SJSA1 (cell line): Measurements from ENCODE around the gene PEAK1. TPM values are rescaled to one million over a fixed set of nuclear protein-coding genes. Genes with fewer than 3 reads are reported as not detected.

Experiments used
- DNase-seq, 2 experiments: peaks; one replicate each; pipeline ENCODE4 v3.0.0-alpha.2; 2015 to 2020; ENCODE audit warnings: low spot score in 2 of 2, low read depth in 1 of 2
- H3K27ac ChIP-seq: fragments of 250-450 bp; sonication (Bioruptor Pico); 2 replicates; pipeline ENCODE4 v1.5.1; 2020; ENCODE audit warnings: mild to moderate bottlenecking, moderate library complexity
- H3K27me3 ChIP-seq: fragments of 250-450 bp; sonication (Bioruptor Pico); replicated peaks from 2 replicates; pipeline ENCODE4 v1.5.1; 2020; ENCODE audit warnings: mild to moderate bottlenecking, moderate library complexity
- H3K36me3 ChIP-seq: fragments of 250-450 bp; sonication (Bioruptor Pico); 2 replicates; pipeline ENCODE4 v1.5.1; 2020; ENCODE audit warnings: mild to moderate bottlenecking
- H3K4me1 ChIP-seq: fragments of 250-450 bp; sonication (Bioruptor Pico); replicated peaks from 2 replicates; pipeline ENCODE4 v1.6.1; 2021; ENCODE audit warnings: mild to moderate bottlenecking
- H3K4me3 ChIP-seq: fragments of 250-450 bp; sonication (Bioruptor Pico); 2 replicates; pipeline ENCODE4 v1.5.1; 2020; ENCODE audit warnings: mild to moderate bottlenecking
- H3K9me3 ChIP-seq: fragments of 250-450 bp; sonication (Bioruptor Pico); replicated peaks from 2 replicates; pipeline ENCODE4 v1.5.1; 2020; ENCODE audit warnings: mild to moderate bottlenecking
- total RNA-seq: library from RNA; depleted of rRNA; stranded (reverse); fragments of >200 nt; shearing (Covaris generic); gene quantifications from 2 replicates; pipeline ENCODE4 v1.2.3, GENCODE V29; 2014

The PEAK1 gene
- total RNA-seq, 1 experiment from 2014 or later, result 57.3 TPM

GRCh38 chr15:77326366-77326765 is 93.5 kb downstream of the PEAK1 start:
- Histone ChIP-seq H3K27me3 (no peaks in the 10 kb centered on the region), H3K27ac (no peak overlapping the region)
- no peak for DNase-seq

GRCh38 chr15:77312523-77312922 is 107.4 kb downstream of the PEAK1 start:
- DNase-seq, result no peak
- Histone ChIP-seq H3K27ac (no peak overlapping the region), H3K36me3 (peaks cover 3% of the 10 kb centered on the region; the same call in 1 of the 2 replicates), H3K9me3 (no peaks in the 10 kb centered on the region), H3K27me3 (no peaks in the 10 kb centered on the region), H3K4me1 (peaks cover 21% of the 10 kb centered on the region), H3K4me3 (no peak overlapping the region)

More at GRCh38 chr15:77326366-77326765, 93.5 kb downstream of the PEAK1 start:
- Histone ChIP-seq H3K4me3 (no peak overlapping the region), H3K9me3 (no peaks in the 10 kb centered on the region), H3K36me3 (no peaks in the 10 kb centered on the region), H3K4me1 (peaks cover 20% of the 10 kb centered on the region)

GRCh38 chr15:77311618-77312398 is 108.1 kb downstream of the PEAK1 start:
- Histone ChIP-seq H3K27ac (no peak overlapping the region), H3K27me3 (no peaks in the 10 kb centered on the region), H3K36me3 (no peaks in the 10 kb centered on the region), H3K9me3 (no peaks in the 10 kb centered on the region), H3K4me3 (no peak overlapping the region), H3K4me1 (peaks cover 21% of the 10 kb centered on the region)
- DNase-seq, result no peak

DNA sequence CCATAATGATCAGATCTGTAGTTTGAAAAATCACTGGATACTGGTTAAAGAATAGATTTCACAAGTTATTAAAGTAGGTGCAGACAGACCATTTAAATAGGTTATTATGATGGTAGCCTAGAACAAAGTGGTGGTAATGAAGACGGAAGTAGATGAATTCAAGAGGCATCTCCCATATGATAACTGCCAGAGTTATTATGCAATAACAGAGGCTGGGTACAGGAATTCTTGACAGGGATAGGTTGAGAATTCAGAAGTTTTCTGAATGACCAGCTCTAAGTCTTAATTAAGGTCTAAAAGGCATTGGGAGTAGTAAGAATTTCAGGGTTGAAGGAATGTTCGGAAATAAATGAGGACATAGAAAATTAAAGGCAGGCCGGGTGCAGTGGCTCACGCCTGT is 108.9 kb downstream of the PEAK1 start:
- H3K36me3 ChIP-seq, result no peaks in the 10 kb centered on the region
- peaks cover 21% of the 10 kb centered on the region for H3K4me1 ChIP-seq
- H3K27ac ChIP-seq, result no peak overlapping the region
- no peaks in the 10 kb centered on the region for H3K9me3 ChIP-seq
- H3K27me3 ChIP-seq, result no peaks in the 10 kb centered on the region
- H3K4me3 ChIP-seq, result no peak overlapping the region
- no peak for DNase-seq

GRCh38 chr15:77309392-77309791 is 110.5 kb downstream of the PEAK1 start:
- Histone ChIP-seq H3K4me3 (no peak overlapping the region), H3K36me3 (no peaks in the 10 kb centered on the region), H3K4me1 (peaks cover 21% of the 10 kb centered on the region), H3K27ac (no peak overlapping the region), H3K27me3 (no peaks in the 10 kb centered on the region), H3K9me3 (no peaks in the 10 kb centered on the region)
- DNase-seq, result no peak

- Histone ChIP-seq H3K4me1 (peaks cover 16% of the 10 kb centered on the region), H3K4me3 (no peak overlapping the region), H3K9me3 (no peaks in the 10 kb centered on the region), H3K27me3 (no peaks in the 10 kb centered on the region), H3K36me3 (no peaks in the 10 kb centered on the region), H3K27ac (no peak overlapping the region)
- DNase-seq, result no peak
Observed at GRCh38 chr15:77305953-77306352, 114.0 kb downstream of the PEAK1 start.

DNA sequence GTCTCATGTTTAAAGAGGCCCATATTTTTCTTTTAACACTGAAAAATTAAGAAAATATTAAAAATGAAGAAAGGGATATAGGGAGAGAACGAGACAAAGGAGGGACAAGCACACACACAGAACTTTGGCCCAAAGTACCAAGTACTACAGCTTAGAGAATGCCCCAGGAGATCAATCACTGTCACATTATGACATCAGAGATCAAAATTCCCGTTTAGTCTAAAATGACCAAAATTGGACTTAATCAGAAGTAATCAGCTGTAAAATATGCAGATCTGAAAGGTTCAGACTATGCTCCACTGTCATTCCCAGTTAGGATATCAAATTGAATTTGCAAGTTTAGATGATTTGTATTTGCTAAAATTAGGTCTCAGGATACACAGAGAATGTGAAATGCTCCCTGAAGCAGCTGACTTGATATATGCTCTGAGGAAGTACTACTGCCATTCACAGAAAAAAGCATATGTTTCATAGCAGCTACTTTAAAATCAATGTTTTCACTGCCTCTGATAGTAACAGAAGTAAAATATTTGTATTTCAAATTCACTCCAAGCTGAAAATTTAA is 123.0 kb downstream of the PEAK1 start:
- Histone ChIP-seq H3K27me3 (no peaks in the 10 kb centered on the region), H3K36me3 (no peaks in the 10 kb centered on the region), H3K27ac (no peak overlapping the region), H3K9me3 (no peaks in the 10 kb centered on the region), H3K4me3 (no peak overlapping the region), H3K4me1 (no peaks in the 10 kb centered on the region)
- no peak for DNase-seq

DNA sequence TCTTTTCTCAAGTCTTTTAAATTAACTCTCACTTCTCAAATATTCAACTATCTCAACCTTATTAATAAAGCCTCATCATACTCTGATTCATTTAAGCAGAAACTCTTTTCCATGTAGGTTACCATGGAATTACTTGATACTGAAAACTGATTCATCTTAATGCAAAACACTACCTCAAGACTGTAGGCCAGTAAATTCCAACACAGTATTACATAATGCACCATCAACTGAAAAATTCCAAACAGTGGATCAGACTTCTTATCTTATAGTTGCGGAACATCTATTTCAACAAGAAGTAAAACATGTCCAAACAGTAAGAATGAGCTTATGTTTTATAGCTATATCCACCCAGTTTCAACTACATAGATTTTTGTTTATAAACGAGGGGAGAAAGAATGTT is 124.5 kb downstream of the PEAK1 start:
- Histone ChIP-seq H3K27me3 (no peaks in the 10 kb centered on the region), H3K4me1 (no peaks in the 10 kb centered on the region), H3K9me3 (no peaks in the 10 kb centered on the region), H3K27ac (no peak overlapping the region), H3K4me3 (no peak overlapping the region), H3K36me3 (no peaks in the 10 kb centered on the region)
- DNase-seq, result no peak

DNA sequence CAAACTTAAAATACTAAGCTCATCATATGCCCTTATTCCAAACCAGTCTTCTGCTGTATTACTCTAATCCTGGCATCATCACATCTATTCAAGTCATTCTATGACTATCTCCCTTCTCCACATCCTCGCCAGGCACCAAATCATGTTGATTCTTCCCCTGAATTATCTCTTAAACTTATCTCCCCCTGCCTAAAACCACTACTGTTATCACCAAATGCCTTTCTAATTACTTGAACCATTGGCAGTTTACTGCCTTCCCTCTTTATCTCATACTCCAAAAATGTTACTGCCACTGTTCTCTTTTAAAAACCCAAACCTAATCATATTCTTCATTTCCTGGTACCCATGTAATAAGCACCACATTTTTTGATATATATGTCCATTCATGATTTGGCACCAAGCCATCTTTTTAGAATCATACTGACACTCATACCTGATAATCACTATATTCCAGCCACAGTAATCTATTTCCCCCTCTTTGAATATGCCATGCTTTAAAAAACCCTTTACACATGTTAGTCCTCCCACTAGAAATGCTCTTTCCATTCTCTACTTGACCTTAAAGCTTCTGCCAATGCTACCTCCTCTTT is 126.8 kb downstream of the PEAK1 start:
- no peaks in the 10 kb centered on the region for H3K36me3 ChIP-seq
- no peak overlapping the region for H3K27ac ChIP-seq
- no peaks in the 10 kb centered on the region for H3K4me1 ChIP-seq
- no peak for DNase-seq
- H3K4me3 ChIP-seq, result no peak overlapping the region
- H3K9me3 ChIP-seq, result no peaks in the 10 kb centered on the region
- no peaks in the 10 kb centered on the region for H3K27me3 ChIP-seq

- Histone ChIP-seq H3K36me3 (no peaks in the 10 kb centered on the region), H3K27ac (no peak overlapping the region), H3K4me3 (no peak overlapping the region), H3K9me3 (no peaks in the 10 kb centered on the region), H3K27me3 (no peaks in the 10 kb centered on the region), H3K4me1 (no peaks in the 10 kb centered on the region)
- DNase-seq, result no peak
Observed at GRCh38 chr15:77291107-77291506, 128.8 kb downstream of the PEAK1 start.

DNA sequence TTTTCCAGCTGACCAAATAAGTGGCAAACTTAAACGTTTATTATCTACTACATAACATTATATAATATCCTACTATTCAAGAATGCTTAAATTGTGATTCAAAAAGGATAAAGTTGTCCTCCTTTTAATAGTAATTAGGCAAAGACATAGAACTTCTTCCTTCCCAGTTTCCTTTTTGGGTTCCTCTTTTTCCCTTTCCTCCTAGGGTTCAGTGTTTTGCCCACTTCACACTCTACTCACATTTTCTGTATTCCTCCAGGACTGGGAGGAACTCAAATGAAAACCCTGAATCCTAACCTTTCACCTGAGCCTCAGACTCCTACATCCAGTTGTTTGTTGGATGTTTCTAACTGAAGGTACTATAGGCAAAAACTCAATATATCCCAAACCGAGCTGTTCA is 132.5 kb downstream of the PEAK1 start:
- Histone ChIP-seq H3K4me3 (no peak overlapping the region), H3K4me1 (peaks cover 2% of the 10 kb centered on the region; the same call in 1 of the 2 replicates), H3K36me3 (peaks cover 17% of the 10 kb centered on the region), H3K27me3 (no peaks in the 10 kb centered on the region), H3K27ac (no peak overlapping the region), H3K9me3 (no peaks in the 10 kb centered on the region)
- no peak for DNase-seq

DNA sequence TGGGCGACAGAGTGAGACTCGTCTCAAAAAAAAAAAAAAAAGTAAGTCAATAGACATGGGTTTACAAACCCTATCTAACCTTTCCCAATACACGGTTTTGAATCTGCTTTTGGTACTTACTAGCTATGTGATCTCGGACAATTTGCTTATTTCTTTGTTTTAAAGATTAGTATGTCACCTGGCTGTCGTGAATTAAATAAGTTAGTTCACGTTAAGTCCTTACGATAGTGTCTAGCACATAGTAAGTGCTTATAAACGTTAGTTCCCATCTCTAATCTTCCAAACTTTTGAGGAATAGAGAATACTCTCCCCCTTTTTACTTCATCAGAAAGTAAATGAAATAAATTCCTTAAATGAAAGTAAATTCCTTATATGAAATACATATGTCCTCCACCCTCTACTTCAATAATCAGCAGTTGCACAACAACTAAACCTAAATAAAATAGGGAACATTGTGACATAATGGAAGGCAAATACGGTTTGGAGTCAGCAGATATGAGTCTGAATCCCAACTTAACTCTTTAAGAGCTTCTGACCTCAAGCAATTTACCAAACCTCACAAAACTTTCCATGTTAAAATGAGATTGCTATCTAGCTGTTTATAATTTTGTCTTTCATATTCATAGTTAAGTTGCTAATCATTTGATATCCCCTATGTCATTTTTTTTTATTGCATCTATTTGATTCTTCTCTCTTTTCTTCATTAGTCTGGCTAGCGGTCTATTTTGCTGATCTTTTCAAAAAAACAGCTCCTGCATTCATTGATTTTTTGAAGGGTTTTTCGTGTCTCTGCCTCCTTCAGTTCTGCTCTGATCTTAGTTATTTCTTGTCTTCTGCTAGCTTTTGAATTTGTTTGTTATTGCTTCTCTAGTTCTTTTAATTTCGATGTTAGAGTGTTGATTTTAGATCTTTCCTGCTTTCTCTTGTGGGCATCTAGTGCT is 134.6 kb downstream of the PEAK1 start:
- Histone ChIP-seq H3K36me3 (peaks cover 21% of the 10 kb centered on the region), H3K27me3 (no peaks in the 10 kb centered on the region), H3K9me3 (no peaks in the 10 kb centered on the region), H3K4me3 (no peak overlapping the region), H3K27ac (no peak overlapping the region), H3K4me1 (peaks cover 7% of the 10 kb centered on the region; the same call in 1 of the 2 replicates)
- DNase-seq, result no peak

DNA sequence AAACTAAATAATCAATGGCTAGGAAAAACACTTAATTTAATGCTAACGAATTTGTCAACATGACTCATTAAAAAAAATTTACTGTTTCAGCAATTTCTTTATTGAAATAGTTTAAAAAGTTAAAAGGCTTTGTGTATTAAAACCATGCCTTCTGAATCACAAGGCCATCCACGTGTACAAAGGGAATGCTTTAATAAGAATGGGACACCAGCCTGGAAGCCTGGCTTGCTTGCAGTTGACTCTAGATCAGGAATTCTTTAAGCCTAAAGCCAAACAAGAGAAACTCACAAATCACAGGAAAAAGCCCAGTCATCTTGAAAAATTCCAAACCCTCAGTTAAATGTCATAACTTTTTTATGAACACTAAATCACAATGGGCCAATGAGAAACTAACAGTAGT is 137.6 kb downstream of the PEAK1 start:
- peaks cover 28% of the 10 kb centered on the region for H3K36me3 ChIP-seq
- H3K27me3 ChIP-seq, result no peaks in the 10 kb centered on the region
- H3K27ac ChIP-seq, result no peak overlapping the region
- H3K9me3 ChIP-seq, result no peaks in the 10 kb centered on the region
- H3K4me3 ChIP-seq, result no peak overlapping the region
- peaks cover 7% of the 10 kb centered on the region; the same call in 1 of the 2 replicates for H3K4me1 ChIP-seq
- peak in 1 of 2 experiments; percentile 25 for DNase-seq
